WTC11 (cell line): ENCODE results near the gene BOD1L2.

ENCODE experiments used
- CBFB ChIP-seq: sonication (generic); formaldehyde crosslinking; IDR thresholded peaks from 2 replicates; pipeline ENCODE4 v1.8.1; 2022; ENCODE audit warnings: mild to moderate bottlenecking, low read depth, missing genetic modification reagents
- CREB1 ChIP-seq: sonication (generic); formaldehyde crosslinking; IDR thresholded peaks from 2 replicates; pipeline ENCODE4 v1.8.0; 2023; ENCODE audit warnings: mild to moderate bottlenecking, missing genetic modification reagents
- HMGXB4 ChIP-seq: sonication (generic); formaldehyde crosslinking; IDR thresholded peaks from 2 replicates; pipeline ENCODE4 v1.8.1; 2023; ENCODE audit warnings: mild to moderate bottlenecking, moderate library complexity, missing genetic modification reagents
- MAX ChIP-seq: sonication (generic); formaldehyde crosslinking; IDR thresholded peaks from 2 replicates; pipeline ENCODE4 v1.8.0; 2022; ENCODE audit warnings: mild to moderate bottlenecking, missing genetic modification reagents
- RELA ChIP-seq: sonication (generic); formaldehyde crosslinking; IDR thresholded peaks from 2 replicates; pipeline ENCODE4 v1.8.1; 2022; ENCODE audit warnings: missing genetic modification reagents, mild to moderate bottlenecking, borderline replicate concordance
- SMAD4 ChIP-seq: sonication (generic); formaldehyde crosslinking; IDR thresholded peaks from 2 replicates; pipeline ENCODE4 v1.8.0; 2022; ENCODE audit warnings: mild to moderate bottlenecking, missing genetic modification reagents
- TCF7 ChIP-seq: sonication (generic); formaldehyde crosslinking; IDR thresholded peaks from 2 replicates; pipeline ENCODE4 v1.8.0; 2022; ENCODE audit warnings: mild to moderate bottlenecking, low read depth, missing genetic modification reagents, moderate library complexity
- ZNF263 ChIP-seq: sonication (generic); formaldehyde crosslinking; IDR thresholded peaks from 2 replicates; pipeline ENCODE4 v1.8.1; 2022; ENCODE audit warnings: low read depth, mild to moderate bottlenecking, moderate library complexity, missing genetic modification reagents
- TF ChIP-seq, protein P1 (sequence below): sonication (generic); formaldehyde crosslinking; conservative IDR thresholded peaks from 2 replicates; pipeline ENCODE4 v1.8.1; 2022; ENCODE audit warnings: mild to moderate bottlenecking, missing genetic modification reagents
- TF ChIP-seq, protein P2 (sequence below): fragments of 200-600 bp; IDR thresholded peaks from 2 replicates; pipeline ENCODE4 v1.8.0; 2022; ENCODE audit warnings: antibody characterized with exemption
- TF ChIP-seq, protein P3 (sequence below): sonication (generic); formaldehyde crosslinking; IDR thresholded peaks from 2 replicates; pipeline ENCODE4 v1.8.1; 2023; ENCODE audit warnings: mild to moderate bottlenecking, missing genetic modification reagents, moderate library complexity

- TF ChIP-seq MAX (CRISPR knock-in tag) (no peak; the same call in 1 of the 2 replicates), CBFB (CRISPR knock-in tag) (no peak), ZNF263 (CRISPR knock-in tag) (no peak), CREB1 (CRISPR knock-in tag) (no peak), RELA (CRISPR knock-in tag) (no peak), HMGXB4 (CRISPR knock-in tag) (no peak), TCF7 (CRISPR knock-in tag) (no peak), SMAD4 (CRISPR knock-in tag) (no peak)
- TF ChIP-seq, protein P1, sequence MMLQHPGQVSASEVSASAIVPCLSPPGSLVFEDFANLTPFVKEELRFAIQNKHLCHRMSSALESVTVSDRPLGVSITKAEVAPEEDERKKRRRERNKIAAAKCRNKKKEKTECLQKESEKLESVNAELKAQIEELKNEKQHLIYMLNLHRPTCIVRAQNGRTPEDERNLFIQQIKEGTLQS (CRISPR knock-in tag) = no peak
- TF ChIP-seq, protein P2, sequence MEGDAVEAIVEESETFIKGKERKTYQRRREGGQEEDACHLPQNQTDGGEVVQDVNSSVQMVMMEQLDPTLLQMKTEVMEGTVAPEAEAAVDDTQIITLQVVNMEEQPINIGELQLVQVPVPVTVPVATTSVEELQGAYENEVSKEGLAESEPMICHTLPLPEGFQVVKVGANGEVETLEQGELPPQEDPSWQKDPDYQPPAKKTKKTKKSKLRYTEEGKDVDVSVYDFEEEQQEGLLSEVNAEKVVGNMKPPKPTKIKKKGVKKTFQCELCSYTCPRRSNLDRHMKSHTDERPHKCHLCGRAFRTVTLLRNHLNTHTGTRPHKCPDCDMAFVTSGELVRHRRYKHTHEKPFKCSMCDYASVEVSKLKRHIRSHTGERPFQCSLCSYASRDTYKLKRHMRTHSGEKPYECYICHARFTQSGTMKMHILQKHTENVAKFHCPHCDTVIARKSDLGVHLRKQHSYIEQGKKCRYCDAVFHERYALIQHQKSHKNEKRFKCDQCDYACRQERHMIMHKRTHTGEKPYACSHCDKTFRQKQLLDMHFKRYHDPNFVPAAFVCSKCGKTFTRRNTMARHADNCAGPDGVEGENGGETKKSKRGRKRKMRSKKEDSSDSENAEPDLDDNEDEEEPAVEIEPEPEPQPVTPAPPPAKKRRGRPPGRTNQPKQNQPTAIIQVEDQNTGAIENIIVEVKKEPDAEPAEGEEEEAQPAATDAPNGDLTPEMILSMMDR = no peak
- TF ChIP-seq, protein P3, sequence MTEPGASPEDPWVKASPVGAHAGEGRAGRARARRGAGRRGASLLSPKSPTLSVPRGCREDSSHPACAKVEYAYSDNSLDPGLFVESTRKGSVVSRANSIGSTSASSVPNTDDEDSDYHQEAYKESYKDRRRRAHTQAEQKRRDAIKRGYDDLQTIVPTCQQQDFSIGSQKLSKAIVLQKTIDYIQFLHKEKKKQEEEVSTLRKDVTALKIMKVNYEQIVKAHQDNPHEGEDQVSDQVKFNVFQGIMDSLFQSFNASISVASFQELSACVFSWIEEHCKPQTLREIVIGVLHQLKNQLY (CRISPR knock-in tag) = no peak
Observed at GRCh38 chr18:57141208-57142129, 5.4 kb upstream of the BOD1L2 start.
